Upper lobe of left lung (tissue), 6 donors: Measurements from ENCODE around the gene PPP1R15B. TPM values are rescaled to one million over a fixed set of nuclear protein-coding genes. Genes with fewer than 3 reads are reported as not detected.

Experiments
- ATAC-seq, 2 donors: fragments of 200-7000 bp; cut with Tn5 transposase; one replicate each; pipeline ENCODE4 v1.9.1; 2022; ENCODE audit warnings: mild to moderate bottlenecking in 2 of 2, moderate library complexity in 2 of 2; ENCODE audit not compliant: low FRiP score in 2 of 2
- DNase-seq, 2 donors: peaks; one replicate each; pipeline ENCODE4 v3.0.0-alpha.2; 2019 to 2020
- H3K27ac ChIP-seq, 4 donors: fragments of 200-600 bp; sonication (generic); one replicate each; pipeline ENCODE4 v1.5.1; 2016 to 2019
- H3K27me3 ChIP-seq, 4 donors: fragments of 200-600 bp; sonication (generic); one replicate each; pipeline ENCODE4 v1.5.1; 2017 to 2019
- H3K36me3 ChIP-seq, 4 donors: fragments of 200-600 bp; sonication (generic); one replicate each; pipeline ENCODE4 v1.5.1; 2016 to 2019
- H3K4me1 ChIP-seq, 4 donors: fragments of 200-600 bp; sonication (generic); one replicate each; pipeline ENCODE4 v1.5.1; 2018 to 2019
- H3K4me3 ChIP-seq, 4 donors: fragments of 200-600 bp; sonication (generic); one replicate each; pipeline ENCODE4 v1.5.1; 2017 to 2019; ENCODE audit warnings: mild to moderate bottlenecking in 2 of 4, moderate library complexity in 1 of 4
- H3K9me3 ChIP-seq, 4 donors: fragments of 200-600 bp; sonication (generic); one replicate each; pipeline ENCODE4 v1.5.1; 2018 to 2019
- EP300 ChIP-seq, 4 donors: sonication (generic); formaldehyde crosslinking; IDR thresholded peaks; one replicate each; pipeline ENCODE4 v1.5.1; 2017; ENCODE audit warnings: antibody characterized with exemption in 4 of 4, control low read depth in 2 of 4
- POLR2A ChIP-seq, 4 donors: fragments of 450-650 bp; IDR thresholded peaks; one replicate each; pipeline ENCODE4 v1.5.1; 2016 to 2017; ENCODE audit warnings: antibody characterized with exemption in 4 of 4, mild to moderate bottlenecking in 2 of 4
- POLR2AphosphoS5 ChIP-seq, 2 donors: sonication (generic); formaldehyde crosslinking; IDR thresholded peaks; one replicate each; pipeline ENCODE4 v1.5.1; 2017; ENCODE audit warnings: antibody characterized with exemption in 2 of 2
- WGBS, 2 donors: methylation state at CpG; one replicate each; pipeline ENCODE4 v1.1.5; 2017 to 2018; 5-methylcytosine and 5-hydroxymethylcytosine counted together
- total RNA-seq, 6 donors: library from RNA; depleted of rRNA in 4 of 6; stranded (reverse); fragments of >200 nt in 4 of 6; gene quantifications; one replicate each; pipeline versions ENCODE4 v1.1.0 to v1.2.1, GENCODE V29; 2016 to 2021
- TF ChIP-seq, protein P1 (sequence below), 6 experiments: fragments of 450-650 bp in 4 of 6; fragments of 200-600 bp in 2 of 6; sonication (generic) in 2 of 6; IDR thresholded peaks; one replicate each; pipeline ENCODE4 v1.5.1; 2016 to 2019; ENCODE audit warnings: antibody characterized with exemption in 6 of 6
- donor health status: DM: no; HTN: no; CAD: no; lungs with moderate emphysema.
- donor health status: DM: no; HTN: yes; CAD: no; lungs with severe emphysema.

The PPP1R15B gene
- total RNA-seq, 6 donors from 2014 or later = 30.4 to 67.8 (median 44.2) TPM

- peaks cover 0 to 8% (median 5%) of the 10 kb centered on the region in 4 donors for H3K27me3 ChIP-seq
- TF ChIP-seq, protein P1, sequence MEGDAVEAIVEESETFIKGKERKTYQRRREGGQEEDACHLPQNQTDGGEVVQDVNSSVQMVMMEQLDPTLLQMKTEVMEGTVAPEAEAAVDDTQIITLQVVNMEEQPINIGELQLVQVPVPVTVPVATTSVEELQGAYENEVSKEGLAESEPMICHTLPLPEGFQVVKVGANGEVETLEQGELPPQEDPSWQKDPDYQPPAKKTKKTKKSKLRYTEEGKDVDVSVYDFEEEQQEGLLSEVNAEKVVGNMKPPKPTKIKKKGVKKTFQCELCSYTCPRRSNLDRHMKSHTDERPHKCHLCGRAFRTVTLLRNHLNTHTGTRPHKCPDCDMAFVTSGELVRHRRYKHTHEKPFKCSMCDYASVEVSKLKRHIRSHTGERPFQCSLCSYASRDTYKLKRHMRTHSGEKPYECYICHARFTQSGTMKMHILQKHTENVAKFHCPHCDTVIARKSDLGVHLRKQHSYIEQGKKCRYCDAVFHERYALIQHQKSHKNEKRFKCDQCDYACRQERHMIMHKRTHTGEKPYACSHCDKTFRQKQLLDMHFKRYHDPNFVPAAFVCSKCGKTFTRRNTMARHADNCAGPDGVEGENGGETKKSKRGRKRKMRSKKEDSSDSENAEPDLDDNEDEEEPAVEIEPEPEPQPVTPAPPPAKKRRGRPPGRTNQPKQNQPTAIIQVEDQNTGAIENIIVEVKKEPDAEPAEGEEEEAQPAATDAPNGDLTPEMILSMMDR (IDR thresholded peaks at IDR 0.05) = no peak
- TF ChIP-seq POLR2AphosphoS5 (IDR thresholded peaks at IDR 0.05) (no peak), POLR2A (IDR thresholded peaks at IDR 0.05) (no peak), EP300 (IDR thresholded peaks at IDR 0.05) (no peak)
- peaks cover 10 to 17% (median 13%) of the 10 kb centered on the region in 4 donors for H3K4me1 ChIP-seq
- no peak for ATAC-seq
- no peak overlapping the region for H3K4me3 ChIP-seq
- no peaks in the 10 kb centered on the region for H3K36me3 ChIP-seq
- H3K9me3 ChIP-seq = no peaks in the 10 kb centered on the region
- no peak for DNase-seq
- no peak overlapping the region for H3K27ac ChIP-seq
- 70 to 80% methylated on average over 6 to 8 of the region's 8 CpGs for whole genome bisulfite sequencing, 2 donors
Observed at GRCh38 chr1:204380293-204380831, 31.3 kb downstream of the PPP1R15B start.

DNA sequence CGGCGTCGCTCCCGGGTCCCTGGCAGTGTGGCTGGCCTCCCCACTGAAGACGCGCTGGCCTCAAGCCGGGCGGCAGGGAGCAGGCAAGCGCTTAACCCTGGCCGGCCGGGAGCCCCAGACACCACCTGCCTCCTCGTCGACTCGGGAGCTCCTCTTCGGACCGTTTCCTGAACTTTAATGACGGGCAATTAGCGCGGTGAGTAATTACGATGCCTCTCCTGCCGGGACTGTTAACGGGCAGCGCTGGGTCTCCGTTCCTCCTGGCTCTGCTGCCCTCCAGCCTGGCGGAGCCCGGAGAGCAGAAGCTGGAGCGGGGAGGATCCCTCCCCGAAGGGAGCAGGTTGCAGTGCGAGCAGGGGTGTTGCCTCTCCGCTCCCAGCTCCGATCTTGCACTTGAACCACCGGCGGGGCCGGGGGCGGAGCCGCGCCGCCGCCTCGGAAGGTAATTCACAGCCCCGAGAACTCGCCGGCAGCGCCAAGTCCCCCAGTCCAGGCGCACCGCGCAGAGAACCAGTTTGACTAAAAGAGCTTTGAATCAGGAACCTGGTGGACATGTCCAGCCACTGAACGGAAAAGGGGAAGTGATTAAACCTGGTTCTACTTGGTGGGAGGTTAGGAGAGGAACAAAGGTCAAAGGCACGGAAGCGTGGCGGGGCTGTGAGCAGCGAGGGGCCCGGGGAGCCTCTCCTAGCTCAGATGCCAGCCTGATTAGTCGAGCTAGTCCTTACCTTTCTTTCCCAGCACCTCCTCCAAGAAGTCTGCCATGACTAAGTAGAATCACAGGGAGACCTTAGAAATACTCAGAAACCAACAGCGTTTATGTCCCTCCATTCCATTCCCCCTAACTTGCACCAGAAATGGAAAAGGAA lies 33.6 kb downstream of the PPP1R15B start:
- peaks cover 0 to 8% (median 5%) of the 10 kb centered on the region in 4 donors for H3K27me3 ChIP-seq
- H3K4me1 ChIP-seq = peaks cover 10 to 17% (median 13%) of the 10 kb centered on the region in 4 donors
- DNase-seq = peak; percentile 57 to 92
- WGBS, 2 donors = 2 to 5% methylated on average over 17 to 49 of the region's 55 CpGs
- TF ChIP-seq POLR2A (IDR thresholded peaks at IDR 0.05) = no peak
- TF ChIP-seq, protein P1 (IDR thresholded peaks at IDR 0.05) = peak in 1 of 6 experiments; percentile 20
- H3K27ac ChIP-seq = peak overlapping the region in 1 of 4 donors; percentile 13
- H3K36me3 ChIP-seq = no peaks in the 10 kb centered on the region
- H3K9me3 ChIP-seq = no peaks in the 10 kb centered on the region
- peak overlapping the region; percentile 10 to 48 (median 40) for H3K4me3 ChIP-seq
- peak; percentile 61 to 67 for ATAC-seq

DNA sequence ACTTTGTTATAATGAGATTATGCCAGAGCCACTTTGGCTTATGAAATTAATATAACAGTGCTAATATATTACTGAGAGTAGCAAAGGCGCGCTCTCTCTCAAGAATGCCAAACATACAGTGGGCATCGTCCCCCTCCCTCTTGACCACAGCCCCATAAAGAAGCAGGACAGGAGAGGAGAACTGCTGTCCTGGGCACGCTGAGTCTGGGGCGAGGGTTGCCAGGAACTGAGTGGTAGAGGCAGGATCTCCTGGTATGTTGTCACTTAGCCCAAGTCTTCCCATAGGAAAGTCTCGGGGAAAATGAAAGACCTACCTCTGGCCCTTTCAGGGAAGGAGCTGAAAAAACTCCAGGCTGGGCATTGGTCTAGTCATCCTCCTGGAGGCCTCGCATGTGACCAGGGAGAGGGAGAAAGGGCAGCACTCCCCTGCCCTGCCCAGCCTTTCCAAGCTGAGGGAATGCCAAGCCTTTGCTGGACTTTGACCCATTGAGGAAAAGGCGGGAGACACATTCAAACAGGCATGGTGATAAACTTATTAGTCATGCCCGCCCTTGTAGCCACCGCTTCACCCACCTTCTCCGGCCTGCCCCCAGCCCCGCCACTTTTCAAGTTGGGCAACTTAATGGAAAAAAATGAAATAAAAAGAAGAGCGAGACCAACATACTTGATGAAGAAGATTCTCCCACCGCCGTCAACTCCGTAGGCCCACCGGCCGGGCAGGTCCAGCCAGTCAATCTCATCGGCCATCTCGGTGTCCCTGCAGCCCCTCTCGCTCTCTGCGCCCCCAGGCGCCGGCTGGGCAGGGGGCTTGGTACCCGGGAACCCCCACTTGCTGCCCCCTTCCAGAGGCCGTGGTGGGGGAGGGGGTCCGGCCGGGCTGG lies 34.5 kb downstream of the PPP1R15B start:
- ATAC-seq (no peak), DNase-seq (no peak)
- 60 to 71% methylated on average over 23 to 28 of the region's 28 CpGs for WGBS, 2 donors
- Histone ChIP-seq H3K9me3 (no peaks in the 10 kb centered on the region), H3K4me1 (peaks cover 10 to 17% (median 13%) of the 10 kb centered on the region in 4 donors), H3K36me3 (no peaks in the 10 kb centered on the region), H3K4me3 (peak overlapping the region; percentile 10 to 48 (median 40)), H3K27ac (peak overlapping the region in 1 of 4 donors; percentile 13), H3K27me3 (peaks cover 0 to 8% (median 5%) of the 10 kb centered on the region in 4 donors)
- TF ChIP-seq POLR2AphosphoS5 (IDR thresholded peaks at IDR 0.05) = no peak
- TF ChIP-seq, protein P1 (IDR thresholded peaks at IDR 0.05) = no peak
- TF ChIP-seq EP300 (IDR thresholded peaks at IDR 0.05) = no peak
- no peak for TF ChIP-seq POLR2A (IDR thresholded peaks at IDR 0.05)

GRCh38 chr1:204376465-204376864 lies 35.2 kb downstream of the PPP1R15B start:
- no peak for DNase-seq
- H3K27me3 ChIP-seq = peaks cover 0 to 8% (median 5%) of the 10 kb centered on the region in 4 donors
- H3K27ac ChIP-seq = no peak overlapping the region

More at GRCh38 chr1:204376465-204376864, 35.2 kb downstream of the PPP1R15B start:
- Histone ChIP-seq H3K9me3 (no peaks in the 10 kb centered on the region), H3K4me1 (peaks cover 10 to 17% (median 13%) of the 10 kb centered on the region in 4 donors), H3K36me3 (no peaks in the 10 kb centered on the region), H3K4me3 (no peak overlapping the region)
- WGBS, 2 donors = 39 to 61% methylated on average over 6 of the region's 6 CpGs
- no peak for TF ChIP-seq EP300 (IDR thresholded peaks at IDR 0.05)
- TF ChIP-seq POLR2A (IDR thresholded peaks at IDR 0.05) = no peak
- TF ChIP-seq POLR2AphosphoS5 (IDR thresholded peaks at IDR 0.05) = no peak
- TF ChIP-seq, protein P1 (IDR thresholded peaks at IDR 0.05) = no peak
- ATAC-seq = no peak
